Heart right ventricle (tissue), 16 donors: ENCODE data around the gene STYK1. TPM values are rescaled to one million over a fixed set of nuclear protein-coding genes. Genes with fewer than 3 reads are reported as not detected.

Experiments used
- ATAC-seq, 8 donors: fragments of 200-7000 bp; cut with Tn5 transposase; one replicate each; pipeline ENCODE4 v1.9.1; 2020; ENCODE audit warnings: mild to moderate bottlenecking in 8 of 8, moderate library complexity in 8 of 8, moderate number of reproducible peaks in 1 of 8
- DNase-seq, 2 donors: peaks; one replicate each; pipeline ENCODE4 v3.0.0-alpha.2; 2020
- H3K27ac ChIP-seq, 10 donors: fragments of 200-600 bp; sonication (generic) in 2 of 10; one replicate each; pipeline versions ENCODE4 v1.5.0 to v1.8.0; 2020 to 2022; ENCODE audit warnings: mild to moderate bottlenecking in 3 of 10
- H3K27me3 ChIP-seq, 7 donors: fragments of 200-600 bp; one replicate each; pipeline ENCODE4 v1.8.0; 2021 to 2022; ENCODE audit warnings: mild to moderate bottlenecking in 2 of 7
- H3K36me3 ChIP-seq, 9 donors: fragments of 200-600 bp; sonication (generic) in 1 of 9; one replicate each; pipeline versions ENCODE4 v1.5.0 to v1.8.0; 2020 to 2022; ENCODE audit warnings: mild to moderate bottlenecking in 2 of 9
- H3K4me1 ChIP-seq, 9 donors: fragments of 200-600 bp; sonication (generic) in 1 of 9; one replicate each; pipeline versions ENCODE4 v1.5.0 to v1.8.0; 2020 to 2022; ENCODE audit warnings: mild to moderate bottlenecking in 4 of 9
- H3K4me3 ChIP-seq, 10 donors: fragments of 200-600 bp; sonication (generic) in 2 of 10; one replicate each; pipeline versions ENCODE4 v1.5.0 to v1.8.0; 2020 to 2022; ENCODE audit warnings: mild to moderate bottlenecking in 7 of 10, moderate library complexity in 2 of 10
- H3K9me3 ChIP-seq, 11 donors: fragments of 200-600 bp in 10 of 11; sonication (generic) in 2 of 11; one replicate each; pipeline versions ENCODE4 v1.5.0 to v1.8.0; 2013 to 2022; ENCODE audit warnings: mild to moderate bottlenecking in 2 of 11, control low read depth in 1 of 11, moderate library complexity in 1 of 11
- WGBS, 2 donors: extraction: QIAGEN DNeasy Blood & Tissue Kit; methylation state at CpG; one replicate each; pipeline ENCODE4 v1.1.7; 2013; ENCODE audit warnings: inconsistent platforms in 1 of 2; 5-methylcytosine and 5-hydroxymethylcytosine counted together
- intact Hi-C, 10 donors: fragments of 100-400 bp; cut with DNase I; formaldehyde crosslinking; loops; one replicate each; pipeline versions ENCODE4 v1.11.1 to v1.14.2; 2022
- polyA plus RNA-seq, 2 donors: library from polyadenylated mRNA; stranded (reverse); fragments of 200-250 nt; gene quantifications; one replicate each; pipeline ENCODE4 v1.2.3, GENCODE V29; 2013
- total RNA-seq, 10 donors: library from RNA; stranded (reverse); fragmentation: NEBNext Ultra II Directional in 3 of 10; extraction: Animal tissue kit (Norgen Biotek cat#: 25700) in 3 of 10; gene quantifications; one replicate each; pipeline versions ENCODE4 v1.2.1 to v1.2.4, GENCODE V29; 2021 to 2023
- TF ChIP-seq, protein P1 (sequence below), 9 donors: fragments of 200-600 bp; sonication (generic) in 2 of 9; IDR thresholded peaks; one replicate each; pipeline versions ENCODE4 v1.5.0 to v1.8.0; 2021 to 2022; ENCODE audit warnings: antibody characterized with exemption in 9 of 9, mild to moderate bottlenecking in 5 of 9, moderate library complexity in 1 of 9
- donor health status: Arrhythmogenic right ventricular cardiomyopathy.
- donor health status: ischemic (EF 13 %, LVEDD 7.1; RV severe dilation, severe dysfunction).
- donor health status: healthy with polysubstance abuse.
- donor health status: DM: no; HTN: yes; CAD: no.
- donor health status: DM: no; HTN: no; CAD: no.
- donor health status: ischemic (EF 25% LVEDD 6.9; RV normal size, moderate dysfunction).
- donor health status: ischemic (EF 25% LVEDD 5.7; RV mildly dilated, moderate dysfunction).
- donor health status: healthy.
- donor health status: DM: yes; HTN: yes; CAD: no.
- donor health status: Ischemic cardiomyopathy.
- donor health status: ischemic (EF 35%, LVEDD 5.7; RV mildly dilated, moderate dysfunction).
- donor health status: nonischemic (EF 11% LVEDD 7.7; RV severe dilation, severe dysfunction).
- donor health status: DM: yes; HTN: yes; CAD: no.
- donor health status: PGD.
- donor health status: ischemic (EF 29% LVEDD 5.4; RV normal size, mild dysfunction).
- donor health status: nonischemic (EF 23%, LVEDD 6.1; RV moderate dilation, normal function).

Gene STYK1
- total and polyA plus RNA-seq, 12 donors: 0.01 to 1.2 (median 0.15) TPM; not detected in 8

DNA sequence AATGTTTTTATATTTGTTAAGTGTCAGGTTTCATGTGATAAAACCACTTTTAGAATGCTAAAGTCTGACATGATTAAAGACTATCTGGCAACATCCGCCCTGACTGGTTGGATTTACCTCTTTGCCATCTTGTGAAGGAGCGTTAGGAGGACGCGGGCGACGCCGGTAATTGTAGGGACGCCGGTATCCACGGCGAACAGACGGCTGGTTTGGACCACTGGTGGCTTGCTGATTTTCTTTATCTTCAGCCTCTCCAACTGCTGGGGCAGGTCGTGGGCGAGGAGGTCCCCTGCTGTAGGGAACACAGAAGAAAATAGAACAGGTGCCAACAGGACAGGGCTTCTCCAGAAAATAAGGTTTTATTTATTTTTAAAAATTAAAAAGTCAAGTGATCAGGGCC, 28.0 kb upstream of the STYK1 start:
- H3K27me3 ChIP-seq: no peaks in the 10 kb centered on the region
- H3K27ac ChIP-seq: no peak overlapping the region
- intact Hi-C loops: no loop called here
- DNase-seq (no peak), ATAC-seq (no peak)
- peaks cover 0 to 30% (median 19%) of the 10 kb centered on the region in 9 donors for H3K4me1 ChIP-seq
- no peak overlapping the region for H3K4me3 ChIP-seq
- TF ChIP-seq, protein P1, sequence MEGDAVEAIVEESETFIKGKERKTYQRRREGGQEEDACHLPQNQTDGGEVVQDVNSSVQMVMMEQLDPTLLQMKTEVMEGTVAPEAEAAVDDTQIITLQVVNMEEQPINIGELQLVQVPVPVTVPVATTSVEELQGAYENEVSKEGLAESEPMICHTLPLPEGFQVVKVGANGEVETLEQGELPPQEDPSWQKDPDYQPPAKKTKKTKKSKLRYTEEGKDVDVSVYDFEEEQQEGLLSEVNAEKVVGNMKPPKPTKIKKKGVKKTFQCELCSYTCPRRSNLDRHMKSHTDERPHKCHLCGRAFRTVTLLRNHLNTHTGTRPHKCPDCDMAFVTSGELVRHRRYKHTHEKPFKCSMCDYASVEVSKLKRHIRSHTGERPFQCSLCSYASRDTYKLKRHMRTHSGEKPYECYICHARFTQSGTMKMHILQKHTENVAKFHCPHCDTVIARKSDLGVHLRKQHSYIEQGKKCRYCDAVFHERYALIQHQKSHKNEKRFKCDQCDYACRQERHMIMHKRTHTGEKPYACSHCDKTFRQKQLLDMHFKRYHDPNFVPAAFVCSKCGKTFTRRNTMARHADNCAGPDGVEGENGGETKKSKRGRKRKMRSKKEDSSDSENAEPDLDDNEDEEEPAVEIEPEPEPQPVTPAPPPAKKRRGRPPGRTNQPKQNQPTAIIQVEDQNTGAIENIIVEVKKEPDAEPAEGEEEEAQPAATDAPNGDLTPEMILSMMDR (IDR thresholded peaks at IDR 0.05): no peak
- 95% methylated on average over 14 of the region's 14 CpGs for WGBS, 2 donors
- H3K36me3 ChIP-seq: peaks cover 0 to 100% (median 41%) of the 10 kb centered on the region in 9 donors
- H3K9me3 ChIP-seq: no peaks in the 10 kb centered on the region

DNA sequence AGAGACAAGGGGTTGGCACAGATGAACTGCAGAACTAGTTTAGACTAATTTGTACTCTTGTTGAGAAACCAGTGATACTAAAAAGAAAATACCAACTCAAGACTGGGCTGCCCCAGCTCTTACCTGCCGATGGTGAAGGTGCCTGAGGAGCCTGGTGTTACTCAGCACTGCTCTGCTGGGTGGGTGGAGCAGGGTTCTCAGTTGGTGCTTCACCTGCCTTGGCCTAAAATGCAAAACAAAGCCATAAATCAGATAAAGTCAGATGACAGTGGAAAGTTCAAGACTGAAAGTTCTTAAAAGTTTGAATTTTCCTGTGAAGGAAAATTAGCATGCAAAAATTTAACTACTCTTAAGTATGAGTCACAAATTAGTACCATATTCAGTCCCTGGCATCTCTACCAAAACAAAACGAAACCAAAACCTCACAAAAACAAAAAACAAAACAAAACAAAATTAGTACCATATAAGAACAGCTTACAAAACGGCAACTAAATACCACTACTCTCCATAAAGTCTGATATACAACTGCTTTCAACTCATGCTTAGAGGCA, 27.4 kb upstream of the STYK1 start:
- peaks cover 0 to 27% (median 17%) of the 10 kb centered on the region in 9 donors for H3K4me1 ChIP-seq
- ATAC-seq (no peak), DNase-seq (no peak)
- 81 to 84% methylated on average over 3 of the region's 3 CpGs for WGBS, 2 donors
- H3K36me3 ChIP-seq: peaks cover 0 to 99% (median 41%) of the 10 kb centered on the region in 9 donors
- H3K9me3 ChIP-seq: no peaks in the 10 kb centered on the region
- H3K27ac ChIP-seq: no peak overlapping the region
- intact Hi-C loops: no loop called here
- TF ChIP-seq, protein P1 (IDR thresholded peaks at IDR 0.05): no peak
- no peaks in the 10 kb centered on the region for H3K27me3 ChIP-seq
- no peak overlapping the region for H3K4me3 ChIP-seq

DNA sequence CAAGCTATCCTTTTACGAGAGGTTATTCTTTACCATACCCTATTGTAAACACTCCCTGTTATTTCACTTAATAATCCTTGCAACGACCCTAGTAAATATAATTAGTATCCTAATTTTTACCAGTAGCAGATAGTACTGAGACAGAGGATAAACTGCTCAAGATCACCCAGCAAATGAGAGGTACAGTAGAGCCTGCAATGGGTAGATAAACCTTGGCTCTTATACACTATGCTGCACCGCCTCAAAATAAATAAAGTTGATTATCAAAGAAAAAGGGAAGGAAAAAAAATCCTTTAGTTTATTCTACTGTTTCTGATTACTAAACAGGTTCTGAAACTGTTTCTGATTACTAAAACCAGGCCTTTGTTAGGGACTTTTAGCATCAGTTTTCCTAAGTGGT, 26.7 kb upstream of the STYK1 start:
- DNase-seq (no peak), ATAC-seq (no peak)
- Histone ChIP-seq H3K4me1 (peaks cover 0 to 21% (median 12%) of the 10 kb centered on the region in 9 donors), H3K36me3 (peaks cover 0 to 97% (median 41%) of the 10 kb centered on the region in 9 donors), H3K4me3 (no peak overlapping the region), H3K27me3 (no peaks in the 10 kb centered on the region), H3K9me3 (no peaks in the 10 kb centered on the region), H3K27ac (no peak overlapping the region)
- 92% methylated on average over 3 of the region's 3 CpGs for WGBS, 2 donors
- TF ChIP-seq, protein P1 (IDR thresholded peaks at IDR 0.05): no peak
- intact Hi-C loops: no loop called here

DNA sequence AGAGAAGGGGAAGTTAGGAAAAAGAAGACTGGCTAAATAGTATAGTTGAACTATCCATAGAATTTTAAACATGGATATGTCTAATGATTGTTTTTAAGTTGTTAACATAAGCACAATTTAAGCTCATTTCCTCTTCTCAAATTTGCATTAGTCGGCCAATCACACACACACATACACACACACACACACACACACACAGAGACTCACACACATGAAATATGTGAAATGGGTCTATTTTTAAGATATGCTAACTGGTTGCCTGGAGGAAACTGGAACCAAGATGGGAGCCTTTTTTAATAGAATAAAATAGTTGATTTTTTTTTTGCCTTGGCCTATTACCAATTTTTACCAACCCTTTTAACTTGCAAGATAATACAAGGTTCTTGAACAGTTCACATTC, 24.0 kb upstream of the STYK1 start:
- peaks cover 0 to 10% (median 0%) of the 10 kb centered on the region in 9 donors for H3K4me1 ChIP-seq
- intact Hi-C loops: no loop called here
- no peak overlapping the region for H3K4me3 ChIP-seq
- no peaks in the 10 kb centered on the region for H3K27me3 ChIP-seq
- 89 to 100% methylated on average over 1 of the region's 1 CpG for WGBS, 2 donors
- TF ChIP-seq, protein P1 (IDR thresholded peaks at IDR 0.05): no peak
- ATAC-seq: no peak
- H3K9me3 ChIP-seq: no peaks in the 10 kb centered on the region
- no peak for DNase-seq
- peaks cover 0 to 91% (median 31%) of the 10 kb centered on the region in 9 donors for H3K36me3 ChIP-seq
- H3K27ac ChIP-seq: no peak overlapping the region
